Sigmoid colon (tissue), 7 donors: ENCODE data around the gene SLC17A3. TPM values are rescaled to one million over a fixed set of nuclear protein-coding genes. Genes with fewer than 3 reads are reported as not detected.

Source experiments
- DNase-seq: peaks from one replicate; pipeline ENCODE4 v3.0.0-alpha.2; 2019
- H3K27ac ChIP-seq, 4 donors: fragments of 200-600 bp; sonication (generic); one replicate each; pipeline ENCODE4 v1.5.1; 2016 to 2019; ENCODE audit warnings: mild to moderate bottlenecking in 1 of 4
- H3K27me3 ChIP-seq, 3 donors: fragments of 200-600 bp; sonication (generic); one replicate each; pipeline ENCODE4 v1.5.1; 2019; ENCODE audit warnings: mild to moderate bottlenecking in 1 of 3
- H3K36me3 ChIP-seq, 4 donors: fragments of 200-600 bp; sonication (generic); one replicate each; pipeline ENCODE4 v1.5.1; 2016 to 2019
- H3K4me1 ChIP-seq, 4 donors: fragments of 200-600 bp; sonication (generic); one replicate each; pipeline ENCODE4 v1.5.1; 2017 to 2019
- H3K4me3 ChIP-seq, 4 donors: fragments of 200-600 bp; sonication (generic); one replicate each; pipeline ENCODE4 v1.5.1; 2017 to 2019; ENCODE audit warnings: mild to moderate bottlenecking in 2 of 4, moderate library complexity in 1 of 4
- H3K9me3 ChIP-seq, 4 donors: fragments of 200-600 bp in 3 of 4; sonication (generic) in 3 of 4; one replicate each; pipeline versions ENCODE4 v1.5.1 to v1.6.1; 2013 to 2019
- CTCF ChIP-seq, 4 experiments: fragments of 450-650 bp in 3 of 4; fragments of 200-600 bp in 1 of 4; IDR thresholded peaks; one replicate each; pipeline ENCODE4 v1.5.1; 2016 to 2019; ENCODE audit warnings: antibody characterized with exemption in 4 of 4, mild to moderate bottlenecking in 3 of 4, moderate library complexity in 2 of 4
- EP300 ChIP-seq, 4 donors: sonication (generic); formaldehyde crosslinking; IDR thresholded peaks; one replicate each; pipeline ENCODE4 v1.6.1; 2017; ENCODE audit warnings: antibody characterized with exemption in 4 of 4
- POLR2A ChIP-seq, 2 donors: fragments of 450-650 bp; IDR thresholded peaks; one replicate each; pipeline ENCODE4 v1.6.1; 2016; ENCODE audit warnings: antibody characterized with exemption in 2 of 2, mild to moderate bottlenecking in 2 of 2, moderate library complexity in 2 of 2
- POLR2AphosphoS5 ChIP-seq, 4 donors: sonication (generic); formaldehyde crosslinking; IDR thresholded peaks; one replicate each; pipeline ENCODE4 v1.6.1; 2017; ENCODE audit warnings: antibody characterized with exemption in 4 of 4
- WGBS, 2 donors: extraction: QIAGEN DNeasy Blood & Tissue Kit; methylation state at CpG; one replicate each; pipeline ENCODE4 v1.1.7; 2013; 5-methylcytosine and 5-hydroxymethylcytosine counted together
- intact Hi-C: fragments of 100-400 bp; cut with DNase I; formaldehyde crosslinking; loops from one replicate; pipeline ENCODE4 v1.15.1; 2023
- polyA plus RNA-seq, 3 donors: library from polyadenylated mRNA; stranded (reverse); fragments of 200-250 nt; gene quantifications; one replicate each; pipeline ENCODE4 v1.2.3, GENCODE V29; 2013
- total RNA-seq, 4 donors: library from RNA; depleted of rRNA; stranded (reverse); fragments of >200 nt; gene quantifications; one replicate each; pipeline ENCODE4 v1.1.0, GENCODE V29; 2016
- donor health status: healthy with polysubstance abuse.
- donor health status: Bipolar disorder and iron deficiency.
- donor health status: healthy.

SLC17A3 gene
- total and polyA plus RNA-seq, 7 donors: not detected

GRCh38 chr6:25872814-25873213 lies 1.2 kb downstream of the SLC17A3 start:
- Histone ChIP-seq H3K27ac (no peak overlapping the region), H3K27me3 (no peaks in the 10 kb centered on the region), H3K4me1 (no peaks in the 10 kb centered on the region), H3K4me3 (no peak overlapping the region), H3K36me3 (no peaks in the 10 kb centered on the region), H3K9me3 (no peaks in the 10 kb centered on the region)
- intact Hi-C loops: no loop called here
- no peak for TF ChIP-seq POLR2AphosphoS5 (IDR thresholded peaks at IDR 0.05)
- no peak for TF ChIP-seq EP300 (IDR thresholded peaks at IDR 0.05)
- TF ChIP-seq CTCF (IDR thresholded peaks at IDR 0.05): no peak
- TF ChIP-seq POLR2A (IDR thresholded peaks at IDR 0.05): no peak
- 94 to 99% methylated on average over 1 of the region's 1 CpG for WGBS, 2 donors
- no peak for DNase-seq

GRCh38 chr6:25869840-25870239 lies 4.2 kb downstream of the SLC17A3 start:
- Histone ChIP-seq H3K9me3 (no peaks in the 10 kb centered on the region), H3K27me3 (no peaks in the 10 kb centered on the region), H3K27ac (no peak overlapping the region), H3K4me1 (no peaks in the 10 kb centered on the region), H3K4me3 (no peak overlapping the region), H3K36me3 (no peaks in the 10 kb centered on the region)
- 36 to 86% methylated on average over 1 of the region's 1 CpG for WGBS, 2 donors
- intact Hi-C loops: no loop called here
- DNase-seq: no peak
- no peak for TF ChIP-seq EP300 (IDR thresholded peaks at IDR 0.05)
- TF ChIP-seq CTCF (IDR thresholded peaks at IDR 0.05): no peak
- no peak for TF ChIP-seq POLR2AphosphoS5 (IDR thresholded peaks at IDR 0.05)
- no peak for TF ChIP-seq POLR2A (IDR thresholded peaks at IDR 0.05)

GRCh38 chr6:25868436-25869183 lies 5.4 kb downstream of the SLC17A3 start:
- Histone ChIP-seq H3K27me3 (no peaks in the 10 kb centered on the region), H3K4me1 (no peaks in the 10 kb centered on the region), H3K9me3 (no peaks in the 10 kb centered on the region), H3K27ac (no peak overlapping the region), H3K36me3 (no peaks in the 10 kb centered on the region), H3K4me3 (no peak overlapping the region)
- 83 to 85% methylated on average over 3 of the region's 3 CpGs for WGBS, 2 donors
- TF ChIP-seq POLR2AphosphoS5 (IDR thresholded peaks at IDR 0.05): no peak
- no peak for TF ChIP-seq POLR2A (IDR thresholded peaks at IDR 0.05)
- TF ChIP-seq CTCF (IDR thresholded peaks at IDR 0.05): no peak
- TF ChIP-seq EP300 (IDR thresholded peaks at IDR 0.05): no peak
- no peak for DNase-seq
- intact Hi-C loops: no loop called here

GRCh38 chr6:25866011-25866410 lies 8.0 kb downstream of the SLC17A3 start:
- Histone ChIP-seq H3K9me3 (no peaks in the 10 kb centered on the region), H3K36me3 (no peaks in the 10 kb centered on the region), H3K27me3 (no peaks in the 10 kb centered on the region), H3K4me3 (no peak overlapping the region), H3K27ac (no peak overlapping the region), H3K4me1 (no peaks in the 10 kb centered on the region)
- intact Hi-C loops: no loop called here
- 55 to 75% methylated on average over 3 of the region's 3 CpGs for WGBS, 2 donors
- TF ChIP-seq EP300 (IDR thresholded peaks at IDR 0.05): no peak
- TF ChIP-seq CTCF (IDR thresholded peaks at IDR 0.05): no peak
- TF ChIP-seq POLR2A (IDR thresholded peaks at IDR 0.05): no peak
- TF ChIP-seq POLR2AphosphoS5 (IDR thresholded peaks at IDR 0.05): no peak
- DNase-seq: no peak

- no peak for TF ChIP-seq POLR2AphosphoS5 (IDR thresholded peaks at IDR 0.05)
- TF ChIP-seq EP300 (IDR thresholded peaks at IDR 0.05): no peak
- TF ChIP-seq CTCF (IDR thresholded peaks at IDR 0.05): no peak
- no peak for TF ChIP-seq POLR2A (IDR thresholded peaks at IDR 0.05)
- no peaks in the 10 kb centered on the region for H3K4me1 ChIP-seq
- DNase-seq: no peak
- H3K27ac ChIP-seq: no peak overlapping the region
- 30 to 65% methylated on average over 2 of the region's 2 CpGs for WGBS, 2 donors
- no peaks in the 10 kb centered on the region for H3K27me3 ChIP-seq
- H3K9me3 ChIP-seq: no peaks in the 10 kb centered on the region
- H3K36me3 ChIP-seq: no peaks in the 10 kb centered on the region
- intact Hi-C loops: no loop called here
- no peak overlapping the region for H3K4me3 ChIP-seq
Measured at GRCh38 chr6:25863360-25863759, 10.7 kb downstream of the SLC17A3 start.
